HepG2 (cell line): ENCODE measurements around the gene NBEAL2. TPM values are rescaled to one million over a fixed set of nuclear protein-coding genes. Genes with fewer than 3 reads are reported as not detected.

ENCODE experiments used
- ATAC-seq: fragments of 200-7000 bp; cut with Tn5 transposase; 3 replicates; pipeline ENCODE4 v1.9.1; 2020; ENCODE audit warnings: mild to moderate bottlenecking, moderate library complexity
- BruUV-seq: library from RNA; stranded (reverse); fragments of 400-500 nt; replicated peaks from 2 replicates; lab custom pipeline; 2021; lab: Mats Ljungman, UMichigan
- CTCF ChIA-PET: fragments of 300-600 bp; formaldehyde crosslinking; extraction: SDS; loops from one replicate; lab custom pipeline; 2021; ENCODE audit warnings: low total read pairs, inconsistent platforms, low intra/inter-chr PET ratio; lab: Yijun Ruan, JAX
- POLR2A ChIA-PET: fragments of 350-600 bp; sonication (Branson Sonifier 250); formaldehyde crosslinking; loops from one replicate; lab custom pipeline; 2020; ENCODE audit warnings: antibody characterized with exemption, inconsistent platforms; lab: Yijun Ruan, JAX
- DNase-seq: peaks from one replicate; pipeline ENCODE4 v3.0.0-alpha.2; 2015; ENCODE audit warnings: low spot score
- FAIRE-seq: peaks from 3 replicates; lab custom pipeline; 2011; peaks lifted over from hg19 to GRCh38; lab: Jason Lieb, UNC
- H2AFZ ChIP-seq: one replicate; pipeline ENCODE4 v1.6.1; 2011; ENCODE audit warnings: low read length, inconsistent platforms
- H3K27ac ChIP-seq: fragments of 300-600 bp; 3 replicates; pipeline ENCODE4 v1.8.0; 2011; ENCODE audit warnings: mixed run types, mild to moderate bottlenecking, mixed read lengths, low read length, inconsistent platforms; ENCODE audit not compliant: insufficient read depth; ENCODE audit errors: extremely low read length
- H3K27me3 ChIP-seq, 2 experiments: fragments of 200-600 bp in 1 of 2; 2 replicates in 1 of 2; 3 replicates in 1 of 2; pipeline versions ENCODE4 v1.6.0 to v1.8.0; 2011; ENCODE audit warnings: low read length in 2 of 2, mild to moderate bottlenecking in 2 of 2, moderate library complexity in 2 of 2, inconsistent platforms in 1 of 2; ENCODE audit not compliant: insufficient read depth in 2 of 2, control insufficient read depth in 1 of 2
- H3K36me3 ChIP-seq, 2 experiments: fragments of 200-600 bp in 1 of 2; replicated peaks in 1 of 2; 2 replicates in 1 of 2; 3 replicates in 1 of 2; pipeline versions ENCODE4 v1.5.1 to v1.8.0; 2011; ENCODE audit warnings: low read length in 2 of 2, inconsistent platforms in 1 of 2; ENCODE audit not compliant: insufficient read depth in 2 of 2, control insufficient read depth in 1 of 2
- H3K4me1 ChIP-seq: 2 replicates; pipeline ENCODE4 v1.5.1; 2012; ENCODE audit warnings: low read length, inconsistent platforms; ENCODE audit not compliant: insufficient read depth
- H3K4me2 ChIP-seq: 2 replicates; pipeline ENCODE4 v1.6.0; 2011; ENCODE audit warnings: low read depth, low read length, inconsistent platforms
- H3K4me3 ChIP-seq, 3 experiments: fragments of 200-600 bp in 1 of 3; sonication (generic), shearing (Covaris generic) in 1 of 3; replicated peaks in 1 of 3; 2 replicates each; pipeline ENCODE4 v1.5.1; 2011 to 2016; ENCODE audit warnings: low read length in 3 of 3, inconsistent platforms in 2 of 3, low read depth in 2 of 3, mild to moderate bottlenecking in 2 of 3, control low read depth in 1 of 3, mixed read lengths in 1 of 3; ENCODE audit not compliant: insufficient read depth in 1 of 3
- H3K79me2 ChIP-seq: one replicate; pipeline ENCODE4 v1.6.1; 2011; ENCODE audit warnings: low read length, inconsistent platforms; ENCODE audit not compliant: insufficient read depth
- H3K9ac ChIP-seq: 2 replicates; pipeline ENCODE4 v1.6.0; 2011; ENCODE audit warnings: mild to moderate bottlenecking, low read depth, low read length, inconsistent platforms; ENCODE audit not compliant: insufficient read depth
- H3K9me3 ChIP-seq: 2 replicates; pipeline ENCODE4 v1.5.1; 2012; ENCODE audit warnings: mild to moderate bottlenecking, low read length
- H4K20me1 ChIP-seq: 2 replicates; pipeline ENCODE4 v1.6.0; 2011; ENCODE audit warnings: inconsistent platforms, mild to moderate bottlenecking, low read length, moderate library complexity; ENCODE audit not compliant: insufficient read depth
- DZIP1 ChIP-seq: sonication (generic); formaldehyde crosslinking; IDR thresholded peaks from 2 replicates; pipeline ENCODE4 v1.5.0; 2020; ENCODE audit warnings: mild to moderate bottlenecking, missing genetic modification reagents
- HOXA9 ChIP-seq: sonication (generic); formaldehyde crosslinking; IDR thresholded peaks from 2 replicates; pipeline ENCODE4 v1.8.1; 2022; ENCODE audit warnings: missing genetic modification reagents, mild to moderate bottlenecking, moderate library complexity, borderline replicate concordance
- SIN3B ChIP-seq: fragments of 150-350 bp; IDR thresholded peaks from 2 replicates; pipeline ENCODE4 v1.6.1; 2014; ENCODE audit warnings: low read length
- SPEN ChIP-seq: sonication (generic); formaldehyde crosslinking; IDR thresholded peaks from 2 replicates; pipeline ENCODE4 v1.5.1; 2020; ENCODE audit warnings: low read depth, mild to moderate bottlenecking, missing genetic modification reagents
- STAT6 ChIP-seq: sonication (generic); formaldehyde crosslinking; IDR thresholded peaks from 2 replicates; pipeline ENCODE4 v1.4.0; 2020; ENCODE audit warnings: missing genetic modification reagents, mild to moderate bottlenecking, borderline replicate concordance
- THAP8 ChIP-seq: sonication (generic); formaldehyde crosslinking; IDR thresholded peaks from 2 replicates; pipeline ENCODE4 v1.5.1; 2020; ENCODE audit warnings: missing genetic modification reagents, mild to moderate bottlenecking, borderline replicate concordance
- YEATS4 ChIP-seq: sonication (generic); formaldehyde crosslinking; IDR thresholded peaks from 2 replicates; pipeline ENCODE4 v1.4.0; 2020; ENCODE audit warnings: missing genetic modification reagents, borderline replicate concordance
- ZNF570 ChIP-seq: sonication (generic); formaldehyde crosslinking; IDR thresholded peaks from 2 replicates; pipeline ENCODE4 v1.4.0; 2020; ENCODE audit warnings: mild to moderate bottlenecking, missing genetic modification reagents, borderline replicate concordance
- ZNF644 ChIP-seq: IDR thresholded peaks from 2 replicates; pipeline ENCODE4 v1.6.1; 2016; ENCODE audit warnings: low read depth
- ZNF670 ChIP-seq: sonication (generic); formaldehyde crosslinking; IDR thresholded peaks from 2 replicates; pipeline ENCODE4 v1.8.0; 2022; ENCODE audit warnings: mild to moderate bottlenecking, missing genetic modification reagents, borderline replicate concordance
- WGBS: methylation state at CpG from one replicate; pipeline ENCODE4 v1.1.6; 2017; ENCODE audit warnings: low lambda C conversion rate; 5-methylcytosine and 5-hydroxymethylcytosine counted together
- in situ Hi-C: cut with HindIII; loops from 2 replicates; pipeline ENCODE4 v1.10.0; 2017; ENCODE audit warnings: low pct_unique_long_range_greater_than_20kb; ENCODE audit not compliant: extremely low pct_ligation_motif_present
- intact Hi-C: fragments of 100-400 bp; cut with micrococcal nuclease; formaldehyde crosslinking; loops from one replicate; pipeline ENCODE4 v1.10.0; 2022; ENCODE audit not compliant: unreplicated experiment
- polyA plus RNA-seq, 8 experiments: library from polyadenylated mRNA; depleted of rRNA in 3 of 8; stranded (reverse) in 7 of 8; unstranded in 1 of 8; fragments of >200 nt; fragmentation: Illumina TruSeq in 4 of 8; extraction: Trizol in 4 of 8; gene quantifications; 2 replicates each; pipeline versions ENCODE4 v1.2.1 to v1.2.3, GENCODE V29; 2011 to 2016; ENCODE audit warnings: low read depth in 4 of 8, missing spikeins in 1 of 8, mixed read lengths in 1 of 8; ENCODE audit not compliant: insufficient read depth in 1 of 8
- total RNA-seq, 5 experiments: library from RNA; depleted of rRNA; stranded (reverse); fragments of >200 nt; fragmentation: Illumina TruSeq; extraction: Trizol; gene quantifications; 2 replicates each; pipeline ENCODE4 v1.2.3, GENCODE V29; 2016; ENCODE audit warnings: low read depth in 1 of 5
- TF ChIP-seq, protein P1 (sequence below): sonication (generic); formaldehyde crosslinking; IDR thresholded peaks from 2 replicates; pipeline ENCODE4 v1.5.1; 2020; ENCODE audit warnings: mild to moderate bottlenecking, missing genetic modification reagents, borderline replicate concordance
- TF ChIP-seq, protein P2 (sequence below), 2 experiments: sonication (generic) in 1 of 2; formaldehyde crosslinking in 1 of 2; IDR thresholded peaks; 2 replicates each; pipeline versions ENCODE4 v1.4.0 to v1.6.1; 2018 to 2020; ENCODE audit warnings: missing genetic modification reagents in 2 of 2, borderline replicate concordance in 1 of 2, low read depth in 1 of 2, mild to moderate bottlenecking in 1 of 2, missing biosample characterization in 1 of 2
- TF ChIP-seq, protein P3 (sequence below): sonication (generic); formaldehyde crosslinking; IDR thresholded peaks from 2 replicates; pipeline ENCODE4 v1.5.0; 2020; ENCODE audit warnings: missing genetic modification reagents

NBEAL2 gene
- total and polyA plus RNA-seq, 2 of the 13 experiments (the other 11 are each of a cell fraction or from before 2014, with no cell fraction given): 9.7 to 12.4 TPM

- ChIA-PET POLR2A (no interaction called here), CTCF (no interaction called here)
- no peak for DNase-seq
- Histone ChIP-seq H3K79me2 (peaks cover 84% of the 10 kb centered on the region), H2AFZ (no peak overlapping the region), H3K4me3 (no peak overlapping the region), H3K4me1 (peaks cover 79% of the 10 kb centered on the region), H3K4me2 (no peak overlapping the region), H3K27ac (no peak overlapping the region), H3K9ac (no peak overlapping the region), H3K27me3 (no peaks in the 10 kb centered on the region; a peak in 1 of 5 replicates), H4K20me1 (peaks cover 58% of the 10 kb centered on the region), H3K36me3 (peaks cover 1 to 19% of the 10 kb centered on the region in 2 experiments; a peak in 4 of 5 replicates), H3K9me3 (no peaks in the 10 kb centered on the region)
- BruUV-seq: no TSS peak
- in situ Hi-C loops: no loop called here
- intact Hi-C loops: loop anchor here (2.0 to 10.0 kb wide), 2 partner anchors 48 to 64 kb away; no protein-coding TSS in a partner anchor
- no peak for ATAC-seq
- 93% methylated on average over 2 of the region's 2 CpGs for WGBS
- no peak for FAIRE-seq
- TF ChIP-seq SIN3B (no peak), ZNF570 (CRISPR knock-in tag) (no peak), SPEN (no peak), THAP8 (CRISPR knock-in tag) (no peak), STAT6 (CRISPR knock-in tag) (no peak), ZNF670 (CRISPR knock-in tag) (no peak), DZIP1 (no peak), YEATS4 (CRISPR knock-in tag) (no peak), ZNF644 (CRISPR knock-in tag) (no peak), HOXA9 (CRISPR knock-in tag) (no peak)
- TF ChIP-seq, protein P1, sequence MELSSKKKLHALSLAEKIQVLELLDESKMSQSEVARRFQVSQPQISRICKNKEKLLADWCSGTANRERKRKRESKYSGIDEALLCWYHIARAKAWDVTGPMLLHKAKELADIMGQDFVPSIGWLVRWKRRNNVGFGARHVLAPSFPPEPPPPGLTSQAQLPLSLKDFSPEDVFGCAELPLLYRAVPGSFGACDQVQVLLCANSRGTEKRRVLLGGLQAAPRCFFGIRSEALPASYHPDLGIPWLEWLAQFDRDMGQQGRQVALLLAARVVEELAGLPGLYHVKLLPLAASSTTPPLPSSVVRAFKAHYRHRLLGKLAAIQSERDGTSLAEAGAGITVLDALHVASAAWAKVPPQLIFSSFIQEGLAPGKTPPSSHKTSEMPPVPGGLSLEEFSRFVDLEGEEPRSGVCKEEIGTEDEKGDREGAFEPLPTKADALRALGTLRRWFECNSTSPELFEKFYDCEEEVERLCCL: no peak
- TF ChIP-seq, protein P2, sequence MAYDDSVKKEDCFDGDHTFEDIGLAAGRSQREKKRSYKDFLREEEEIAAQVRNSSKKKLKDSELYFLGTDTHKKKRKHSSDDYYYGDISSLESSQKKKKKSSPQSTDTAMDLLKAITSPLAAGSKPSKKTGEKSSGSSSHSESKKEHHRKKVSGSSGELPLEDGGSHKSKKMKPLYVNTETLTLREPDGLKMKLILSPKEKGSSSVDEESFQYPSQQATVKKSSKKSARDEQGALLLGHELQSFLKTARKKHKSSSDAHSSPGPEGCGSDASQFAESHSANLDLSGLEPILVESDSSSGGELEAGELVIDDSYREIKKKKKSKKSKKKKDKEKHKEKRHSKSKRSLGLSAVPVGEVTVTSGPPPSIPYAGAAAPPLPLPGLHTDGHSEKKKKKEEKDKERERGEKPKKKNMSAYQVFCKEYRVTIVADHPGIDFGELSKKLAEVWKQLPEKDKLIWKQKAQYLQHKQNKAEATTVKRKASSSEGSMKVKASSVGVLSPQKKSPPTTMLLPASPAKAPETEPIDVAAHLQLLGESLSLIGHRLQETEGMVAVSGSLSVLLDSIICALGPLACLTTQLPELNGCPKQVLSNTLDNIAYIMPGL (CRISPR knock-in tag; IDR thresholded peaks at IDR 0.05; ENCODE audit: borderline replicate concordance in 1 of 2, low read depth in 1 of 2): no peak
- TF ChIP-seq, protein P3, sequence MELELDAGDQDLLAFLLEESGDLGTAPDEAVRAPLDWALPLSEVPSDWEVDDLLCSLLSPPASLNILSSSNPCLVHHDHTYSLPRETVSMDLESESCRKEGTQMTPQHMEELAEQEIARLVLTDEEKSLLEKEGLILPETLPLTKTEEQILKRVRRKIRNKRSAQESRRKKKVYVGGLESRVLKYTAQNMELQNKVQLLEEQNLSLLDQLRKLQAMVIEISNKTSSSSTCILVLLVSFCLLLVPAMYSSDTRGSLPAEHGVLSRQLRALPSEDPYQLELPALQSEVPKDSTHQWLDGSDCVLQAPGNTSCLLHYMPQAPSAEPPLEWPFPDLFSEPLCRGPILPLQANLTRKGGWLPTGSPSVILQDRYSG (CRISPR knock-in tag): no peak
These were observed 7.1 kb upstream of the NBEAL2 start for GRCh38 chr3:46972396-46972795.
